Measurements from ENCODE around the gene CCNJ. TPM values are rescaled to one million over a fixed set of nuclear protein-coding genes. Genes with fewer than 3 reads are reported as not detected.

Gene CCNJ
- total and polyA plus RNA-seq, 2 of the 13 experiments (the other 11 are each of a cell fraction or from before 2014, with no cell fraction given): 14.1 to 21.5 TPM

GRCh38 chr10:96089670-96090462 lies 46.5 kb downstream of the CCNJ start (continued):
- TF ChIP-seq ZNF609 (CRISPR knock-in tag; IDR thresholded peaks at IDR 0.05; ENCODE audit: borderline replicate concordance): 0 out of 2 replicates have a peak, but pooled peaks have one; percentile 21
- no peak for TF ChIP-seq ZNF276 (CRISPR knock-in tag; IDR thresholded peaks at IDR 0.05; ENCODE audit: low read depth)
- no peak for TF ChIP-seq ZNF674 (CRISPR knock-in tag; IDR thresholded peaks at IDR 0.05; ENCODE audit: low read depth)
- no peak for TF ChIP-seq FOXO4 (CRISPR knock-in tag; conservative IDR thresholded peaks at IDR 0.05)
- TF ChIP-seq ZNF558 (CRISPR knock-in tag; IDR thresholded peaks at IDR 0.05; ENCODE audit: borderline replicate concordance): 0 out of 2 replicates have a peak, but pooled peaks have one; percentile 26
- no peak for TF ChIP-seq ZNF703 (CRISPR knock-in tag; IDR thresholded peaks at IDR 0.05; ENCODE audit: borderline replicate concordance)
- peak; percentile 45; the same call in 1 of the 2 replicates for TF ChIP-seq RXRA (CRISPR knock-in tag; IDR thresholded peaks at IDR 0.05)
- 0 out of 2 replicates have a peak, but pooled peaks have one; percentile 32 for TF ChIP-seq ZSCAN25 (CRISPR knock-in tag; IDR thresholded peaks at IDR 0.05)
- peak; percentile 91 for TF ChIP-seq ZNF350 (CRISPR knock-in tag; IDR thresholded peaks at IDR 0.05; ENCODE audit: borderline replicate concordance, low read depth)
- TF ChIP-seq SMARCE1 (IDR thresholded peaks at IDR 0.05; ENCODE audit: borderline replicate concordance): no peak
- peak; percentile 72 for TF ChIP-seq ZNF639 (CRISPR knock-in tag; conservative IDR thresholded peaks at IDR 0.05)
- 0 out of 2 replicates have a peak, but pooled peaks have one; percentile 20 for TF ChIP-seq CHCHD3 (CRISPR knock-in tag; IDR thresholded peaks at IDR 0.05)
- peak; percentile 76 for TF ChIP-seq POLR2AphosphoS5 (IDR thresholded peaks at IDR 0.05; ENCODE audit: low read depth, low read length)
- no peak for TF ChIP-seq HNRNPK (IDR thresholded peaks at IDR 0.05; ENCODE audit: low read depth, low read length, poor library complexity, severe bottlenecking)
- TF ChIP-seq ZGPAT (CRISPR knock-in tag; IDR thresholded peaks at IDR 0.05): peak; percentile 91
- TF ChIP-seq CENPX (CRISPR knock-in tag; IDR thresholded peaks at IDR 0.05): no peak

All from HepG2 (cell line).